ENCODE data around the gene SYTL3. TPM values are rescaled to one million over a fixed set of nuclear protein-coding genes. Genes with fewer than 3 reads are reported as not detected.
"Not testable (repeated sequence)": the region's sequence is repeated elsewhere in the genome, so short reads cannot be mapped to it uniquely, and the experiment has no call there.

SYTL3 gene
- total RNA-seq, 1 donor from 2014 or later = 4.1 TPM

DNA sequence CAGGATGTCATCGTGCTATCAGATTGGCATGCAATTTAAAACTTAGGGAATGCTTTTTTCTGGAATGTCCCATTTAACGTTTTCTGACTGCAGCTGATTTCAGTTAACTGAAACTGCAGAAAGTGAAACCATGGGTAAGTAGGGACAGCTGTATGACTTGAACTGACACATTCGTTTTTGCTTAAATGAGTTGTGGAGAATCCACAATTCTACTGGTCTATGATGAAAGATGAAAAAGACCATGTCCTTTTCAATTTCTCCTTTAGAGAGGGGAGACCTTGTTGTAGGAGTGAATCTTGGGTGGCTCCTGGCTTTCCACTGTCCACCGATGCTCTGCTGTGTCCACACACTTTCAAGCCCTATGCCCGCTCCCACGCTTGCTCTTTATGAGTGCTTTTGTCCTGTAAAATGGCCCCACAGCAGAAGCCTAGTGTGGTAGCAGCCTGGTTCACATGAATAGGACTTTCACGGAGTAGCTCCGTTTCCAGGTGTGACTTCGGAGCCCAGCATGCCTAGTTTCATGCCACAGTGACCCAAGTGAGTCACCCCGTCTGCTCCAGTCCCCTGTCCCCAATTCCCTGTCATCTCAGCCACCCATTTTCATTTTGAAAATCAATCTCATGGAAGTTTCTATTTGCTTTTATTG is 27.2 kb upstream of the SYTL3 start:
- DNase-seq (ENCODE audit: low spot score) = no peak

DNA sequence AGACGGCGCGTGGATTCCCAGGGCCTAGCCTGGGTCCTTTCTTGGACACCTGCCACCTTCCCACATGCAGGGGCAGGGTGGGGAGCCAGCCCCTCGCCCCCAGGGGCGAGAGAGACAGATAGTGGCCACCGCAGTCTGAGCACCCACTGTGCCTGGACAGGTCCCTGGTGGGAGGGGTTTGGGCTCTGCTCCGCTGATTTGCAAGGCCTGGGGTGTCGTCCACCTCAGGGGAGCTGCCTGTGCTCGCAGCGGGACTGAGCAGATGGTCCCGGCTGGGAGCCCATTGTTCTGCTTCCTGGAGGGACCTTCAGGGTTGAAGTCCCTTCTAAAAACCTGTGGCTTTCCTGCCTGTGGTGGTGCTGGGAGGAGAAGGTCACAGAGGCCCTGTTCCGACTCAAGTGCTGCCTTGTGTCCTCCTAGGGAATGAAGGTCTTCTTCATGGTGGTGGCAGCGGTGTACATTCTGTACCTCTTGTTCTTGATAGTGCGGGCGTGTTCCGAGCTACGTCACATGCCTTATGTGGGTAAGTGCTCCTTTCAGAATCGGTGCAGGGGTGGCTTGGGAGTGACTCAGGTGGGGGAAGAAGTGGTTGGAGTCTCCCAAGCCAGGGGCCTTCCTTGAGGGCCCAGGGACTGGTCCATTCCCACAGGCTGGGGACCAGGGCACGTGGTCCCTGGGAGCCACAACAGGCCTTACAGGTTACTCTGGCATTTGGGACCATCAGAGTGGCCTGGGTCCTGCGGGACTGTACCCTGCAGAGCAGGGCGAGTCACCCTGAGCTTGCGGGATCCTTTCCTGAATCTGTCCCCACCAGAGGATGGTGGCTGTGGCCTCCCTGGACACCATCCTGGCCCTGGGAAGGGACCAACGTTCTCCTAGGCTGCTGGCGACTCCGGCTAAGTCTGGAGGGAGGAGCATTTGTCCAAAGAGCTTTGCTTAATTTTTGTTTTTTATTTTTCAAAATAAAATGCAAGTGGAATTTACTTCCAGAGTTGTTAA is 24.9 kb upstream of the SYTL3 start:
- DNase-seq (ENCODE audit: low spot score) = no peak

DNA sequence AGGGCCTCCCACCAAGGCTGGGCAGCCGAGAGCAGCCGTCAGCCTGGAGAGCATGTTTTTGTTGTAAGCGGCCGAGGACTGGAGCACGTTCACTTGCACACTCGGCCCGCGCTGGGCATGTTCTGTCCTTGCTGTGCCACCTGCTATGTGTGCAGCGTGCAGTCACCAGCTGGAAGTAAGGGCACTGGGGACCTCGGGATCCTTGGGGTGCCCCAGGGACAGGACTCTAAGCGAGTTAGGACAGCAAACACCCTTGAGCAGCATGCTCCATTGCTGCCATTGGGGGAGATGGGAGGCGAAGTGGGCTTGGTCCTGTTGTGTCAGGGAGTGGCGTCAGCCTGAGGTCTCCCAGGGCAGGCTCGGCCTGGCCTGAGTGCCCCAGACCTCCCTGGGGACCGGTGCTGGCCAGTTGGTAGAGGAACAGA is 24.0 kb upstream of the SYTL3 start:
- DNase-seq (ENCODE audit: low spot score) = no peak

DNA sequence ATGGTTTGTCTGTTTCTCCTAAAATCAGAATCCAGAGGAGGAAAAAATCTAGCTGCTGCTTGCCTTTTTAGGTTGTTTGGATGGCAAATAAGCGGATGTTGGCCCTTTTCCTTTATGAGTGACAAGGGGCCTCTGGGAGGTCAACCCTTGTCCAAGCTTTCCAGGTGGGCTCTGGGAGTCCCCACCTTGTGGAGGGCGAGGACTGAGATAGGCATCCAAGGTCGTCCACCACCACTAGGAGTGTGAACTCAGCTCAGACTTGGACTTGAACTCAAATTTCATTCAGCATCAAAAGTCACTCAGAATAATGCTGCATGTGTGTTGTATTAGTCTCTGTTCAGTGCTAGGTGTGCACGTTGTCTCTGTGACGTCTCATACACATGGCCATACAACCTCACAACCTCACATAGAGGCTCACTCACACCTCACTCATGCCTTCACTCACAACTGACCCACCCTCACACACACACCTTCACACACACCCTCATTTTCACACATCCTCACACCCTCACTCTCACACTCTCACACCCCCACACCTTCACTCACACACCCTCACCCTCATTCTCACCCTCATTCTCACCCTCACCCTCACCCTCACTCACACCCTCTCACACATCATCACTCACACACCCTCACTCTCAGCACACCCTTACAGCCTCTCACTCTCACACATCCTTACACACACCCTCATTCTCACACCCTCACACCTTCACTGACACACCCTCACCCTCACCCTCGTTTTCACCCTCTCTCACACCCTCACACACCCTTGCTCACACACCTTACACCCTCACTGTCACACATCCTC is 23.3 kb upstream of the SYTL3 start:
- DNase-seq (ENCODE audit: low spot score) = no peak

DNA sequence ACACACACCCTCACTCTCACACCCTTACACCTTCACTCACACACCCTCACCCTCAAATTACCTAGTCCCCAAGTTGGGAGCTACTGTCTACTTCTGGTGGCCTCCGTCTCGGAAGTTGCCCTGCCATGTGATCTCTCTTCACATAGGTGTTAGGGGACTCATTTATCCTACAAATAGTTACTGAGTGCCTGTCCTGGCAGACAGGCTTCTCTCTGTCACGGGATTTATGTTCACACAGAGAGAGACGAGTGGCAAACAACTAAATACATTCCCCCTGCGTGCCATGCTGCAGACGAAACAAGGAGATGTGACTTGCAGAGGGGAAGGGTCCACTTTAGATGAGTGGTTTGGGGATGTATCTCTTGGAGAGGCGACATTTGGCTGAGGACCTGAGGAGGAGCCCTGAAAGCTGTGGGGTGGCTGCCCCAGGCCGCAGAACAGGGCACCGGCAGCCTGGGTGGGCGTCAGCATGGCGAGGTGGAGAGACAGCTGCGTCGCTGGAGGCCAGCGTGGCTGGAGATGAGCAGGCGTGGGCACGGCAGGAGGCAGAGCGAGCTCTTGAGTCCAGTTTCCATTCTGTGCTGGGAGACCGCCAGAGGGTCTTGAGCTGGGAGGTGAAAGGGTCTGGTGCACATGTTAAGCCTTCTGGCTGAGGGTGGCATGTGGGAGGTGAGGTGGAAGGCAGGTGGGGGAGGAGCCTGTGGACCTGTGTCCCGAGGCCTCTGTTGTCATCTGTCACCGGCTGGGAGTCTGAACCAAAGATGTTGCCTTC is 22.5 kb upstream of the SYTL3 start:
- DNase-seq (ENCODE audit: low spot score) = no peak

DNA sequence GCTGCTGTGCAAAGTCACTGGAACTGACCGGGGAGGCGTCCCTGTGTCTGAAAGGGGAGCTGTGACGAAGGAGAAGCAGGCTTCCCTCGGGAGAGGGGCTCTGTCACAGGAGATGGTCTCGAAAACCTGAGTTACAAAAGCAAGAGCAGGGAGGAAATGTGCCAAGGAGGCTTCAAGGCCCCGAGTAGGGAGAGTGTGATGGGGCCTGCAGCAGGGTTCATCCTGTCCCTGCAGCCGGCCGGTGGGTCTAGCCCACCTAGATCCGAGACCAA is 22.0 kb upstream of the SYTL3 start:
- no peak for DNase-seq (ENCODE audit: low spot score)

DNA sequence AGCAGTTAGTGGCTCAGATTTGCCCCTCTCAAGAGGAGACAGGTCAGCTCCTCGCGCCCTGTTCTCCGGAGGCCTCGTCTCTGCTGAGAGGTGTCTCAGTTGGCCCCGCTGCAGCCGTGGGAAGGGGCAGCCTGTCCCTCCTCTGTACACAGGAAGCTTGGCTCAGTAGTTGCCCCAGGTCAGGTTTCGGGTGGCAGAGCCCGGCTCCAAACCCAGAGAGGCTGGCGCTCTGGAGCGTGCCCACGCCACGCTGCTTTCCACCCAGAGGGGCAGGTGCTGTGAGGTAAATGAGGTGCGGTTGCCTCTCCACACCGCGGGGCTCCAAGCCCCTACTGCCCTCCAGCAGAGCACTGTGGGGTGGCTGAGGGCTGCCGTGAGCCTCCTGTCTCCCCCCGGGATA is 21.3 kb upstream of the SYTL3 start:
- no peak for DNase-seq (ENCODE audit: low spot score)

DNA sequence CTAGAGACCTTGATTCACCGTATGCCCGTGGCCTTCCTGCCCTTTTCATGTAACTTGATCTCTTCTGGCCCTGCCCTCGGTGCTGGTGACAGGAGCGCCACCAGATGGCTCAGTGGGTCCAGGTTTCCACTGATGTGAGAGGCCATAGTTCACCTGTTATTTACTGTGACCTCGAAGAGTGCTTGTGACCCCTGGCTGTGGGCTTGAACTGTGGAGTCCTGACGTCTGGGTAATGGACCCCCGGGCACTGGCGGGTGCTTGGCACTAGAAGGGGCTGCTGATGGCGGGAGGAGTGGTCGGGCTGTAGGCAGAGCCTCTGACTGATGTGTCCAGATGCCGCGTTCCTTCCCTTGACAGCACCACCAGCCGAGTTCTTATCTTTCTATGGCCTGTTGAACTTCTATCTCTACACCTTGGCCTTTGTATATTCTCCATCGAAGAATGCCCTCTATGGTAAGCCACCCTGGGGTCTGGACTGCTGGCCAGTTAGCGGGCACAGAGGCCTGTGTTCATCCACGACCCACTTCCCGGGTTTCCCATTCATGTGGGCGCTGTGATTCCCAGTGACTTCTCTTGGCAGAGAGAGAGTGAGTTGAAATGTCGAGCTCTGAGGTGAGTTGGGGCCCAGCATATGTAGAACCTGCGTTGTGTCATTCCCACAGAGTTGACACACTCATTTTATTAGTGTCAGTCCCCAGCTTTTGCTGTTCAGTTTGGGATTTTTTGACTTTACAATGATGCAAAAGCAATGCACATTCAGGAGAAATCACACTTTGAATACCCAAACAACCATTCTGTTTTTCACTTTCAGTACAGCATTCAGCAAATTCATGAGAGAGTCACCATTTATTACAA is 20.3 kb upstream of the SYTL3 start:
- no peak for DNase-seq (ENCODE audit: low spot score)

DNA sequence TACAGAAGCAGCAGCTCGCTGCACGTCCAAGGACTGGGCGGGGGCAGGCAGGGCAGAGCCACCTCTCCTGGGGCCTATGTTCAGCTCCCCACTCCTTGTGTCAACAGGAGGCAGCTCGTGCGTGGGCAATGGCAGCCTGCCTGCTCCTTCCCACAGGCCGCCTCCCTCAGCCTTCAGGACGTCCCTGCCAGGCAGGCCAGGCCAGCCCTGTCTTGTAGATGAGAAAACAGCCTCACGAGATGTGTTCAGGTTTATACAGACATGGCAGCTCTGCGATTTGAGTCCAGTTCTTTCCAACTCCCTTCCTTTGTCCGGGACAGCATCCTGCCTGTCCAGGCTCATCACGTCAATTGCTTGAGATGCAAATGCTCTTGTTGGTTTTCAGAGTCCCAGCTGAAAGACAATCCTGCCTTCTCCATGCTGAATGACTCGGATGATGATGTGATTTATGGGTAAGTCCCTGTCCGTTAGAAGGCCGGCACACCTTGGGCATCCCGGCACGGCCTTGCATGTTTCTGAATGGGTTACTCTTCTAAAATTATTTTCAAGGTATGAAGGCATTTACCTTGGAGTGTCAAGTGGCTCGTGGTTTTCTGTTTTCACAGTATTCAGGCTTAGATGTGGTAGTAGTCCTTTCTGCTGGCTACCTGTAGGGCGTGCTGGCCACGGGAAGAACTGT is 18.8 kb upstream of the SYTL3 start:
- peak; percentile 43 for DNase-seq (ENCODE audit: low spot score)

DNA sequence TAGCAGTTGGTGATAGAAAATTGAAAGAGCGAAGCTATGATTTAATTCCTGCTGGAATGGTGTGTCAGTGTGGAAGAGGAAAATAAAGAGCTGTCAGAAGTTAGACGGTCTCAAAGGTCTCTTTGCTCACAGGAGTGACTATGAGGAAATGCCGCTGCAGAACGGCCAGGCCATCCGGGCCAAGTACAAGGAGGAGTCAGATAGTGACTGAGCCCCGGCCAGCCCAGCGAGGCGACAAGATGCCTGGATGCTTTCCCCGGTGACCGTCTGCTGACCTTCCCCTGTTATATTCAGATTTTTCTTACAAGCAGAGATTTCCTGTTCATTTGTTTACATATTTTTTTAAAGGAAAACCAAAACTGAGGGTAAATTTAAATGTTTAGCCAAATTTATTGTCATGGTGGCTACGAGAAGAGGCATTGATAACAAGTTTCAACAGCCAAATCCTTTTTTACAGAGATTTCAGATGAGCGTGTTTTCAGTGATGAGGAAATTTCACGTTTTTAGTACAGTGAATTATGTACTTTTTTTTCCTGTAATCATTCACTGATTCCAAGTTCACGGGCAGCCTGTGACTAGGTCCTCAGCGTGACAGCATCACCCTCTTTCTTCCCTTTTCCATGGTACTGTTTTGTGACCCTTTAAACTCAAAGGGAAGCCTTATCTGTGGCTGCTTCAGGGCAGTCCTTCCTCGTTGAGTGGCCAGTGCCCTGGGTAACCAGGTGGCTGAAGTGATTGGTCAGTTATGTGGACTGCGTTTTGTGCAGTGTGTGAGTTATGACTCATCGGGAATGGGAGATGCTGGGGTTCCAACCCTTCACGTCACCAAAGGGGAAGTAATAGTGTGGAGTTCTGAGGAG is 17.9 kb upstream of the SYTL3 start:
- peak; percentile 82 for DNase-seq (ENCODE audit: low spot score)

DNA sequence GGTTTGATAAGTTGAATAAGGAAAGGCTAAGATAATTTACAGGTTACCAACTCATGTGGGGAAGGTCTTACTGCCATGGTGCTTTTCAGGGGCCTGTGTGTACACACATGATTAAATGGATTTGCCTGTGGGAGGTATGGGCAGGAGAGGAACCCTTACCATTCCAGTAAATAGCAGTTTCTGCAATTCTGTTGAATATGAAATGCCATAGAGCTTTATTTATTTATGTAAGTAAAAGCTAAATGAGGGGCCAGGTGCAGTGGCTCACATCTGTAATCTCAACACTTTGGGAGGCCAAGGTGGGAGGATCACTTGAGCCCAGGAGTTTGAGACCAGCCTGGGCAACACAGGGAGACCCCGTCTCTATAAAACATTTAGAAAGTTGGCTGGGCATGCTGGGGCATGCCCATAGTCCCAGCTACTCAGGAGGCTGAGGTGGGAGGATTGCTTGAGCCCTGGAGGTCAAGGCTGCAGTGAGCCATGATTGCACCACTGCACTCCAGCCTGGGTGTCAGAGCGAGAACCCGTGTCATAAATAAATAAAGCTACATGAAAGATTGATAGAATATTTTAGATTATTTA is 17.2 kb upstream of the SYTL3 start:
- not testable (repeated sequence) for DNase-seq (ENCODE audit: low spot score)

DNA sequence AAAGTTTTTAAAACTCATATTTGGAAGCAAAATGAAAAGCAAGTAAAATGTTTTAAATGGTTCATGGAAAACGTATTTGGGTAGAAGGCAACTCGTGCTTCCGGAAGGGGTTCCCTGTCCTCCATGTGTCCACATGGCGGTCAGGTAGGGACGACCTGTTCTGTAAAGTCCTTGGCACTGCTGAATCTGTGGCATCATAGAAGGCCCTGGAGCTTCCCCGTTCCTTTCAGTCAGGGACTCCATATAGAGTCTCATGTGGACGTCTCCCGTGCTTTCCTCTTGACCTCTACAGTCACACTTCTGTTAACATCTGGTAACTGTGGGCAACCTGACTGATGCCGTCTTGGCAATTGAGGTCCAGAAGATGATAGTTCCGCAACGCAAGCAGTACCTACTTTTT is 16.7 kb upstream of the SYTL3 start:
- DNase-seq (ENCODE audit: low spot score) = no peak

DNA sequence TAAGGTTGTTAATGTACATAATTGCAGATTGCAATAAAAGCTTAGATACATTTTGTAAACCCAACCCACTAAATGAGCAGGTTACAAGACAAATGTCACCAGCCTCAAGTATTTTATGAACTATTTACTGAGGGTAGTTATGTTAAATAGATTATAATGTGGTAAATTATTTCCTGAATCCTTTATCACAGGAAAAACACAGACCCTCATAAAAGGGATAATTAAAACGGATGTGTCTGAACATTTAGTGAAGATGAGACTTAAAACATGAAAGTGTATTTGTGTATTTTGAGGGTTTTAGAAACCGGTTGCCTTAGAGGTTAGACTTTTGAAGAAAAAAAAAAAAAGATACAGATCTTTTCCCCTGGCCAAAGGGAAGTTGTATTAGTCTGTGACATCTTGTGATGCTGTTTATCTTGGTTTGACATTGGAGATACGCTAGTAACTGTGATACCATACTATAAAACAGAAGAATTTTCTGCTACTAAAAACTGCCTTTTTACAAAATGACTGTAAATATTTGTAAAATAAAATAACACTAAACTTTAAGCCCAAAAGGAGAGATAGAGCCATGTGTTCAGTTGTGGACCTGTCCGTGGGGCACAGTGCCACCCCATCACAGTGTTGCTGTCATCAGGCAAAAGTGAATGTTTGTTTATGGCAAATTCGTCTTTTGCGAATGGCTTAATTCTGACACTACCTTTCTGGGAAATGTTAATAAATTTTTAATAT is 15.0 kb upstream of the SYTL3 start:
- no peak for DNase-seq (ENCODE audit: low spot score)

DNA sequence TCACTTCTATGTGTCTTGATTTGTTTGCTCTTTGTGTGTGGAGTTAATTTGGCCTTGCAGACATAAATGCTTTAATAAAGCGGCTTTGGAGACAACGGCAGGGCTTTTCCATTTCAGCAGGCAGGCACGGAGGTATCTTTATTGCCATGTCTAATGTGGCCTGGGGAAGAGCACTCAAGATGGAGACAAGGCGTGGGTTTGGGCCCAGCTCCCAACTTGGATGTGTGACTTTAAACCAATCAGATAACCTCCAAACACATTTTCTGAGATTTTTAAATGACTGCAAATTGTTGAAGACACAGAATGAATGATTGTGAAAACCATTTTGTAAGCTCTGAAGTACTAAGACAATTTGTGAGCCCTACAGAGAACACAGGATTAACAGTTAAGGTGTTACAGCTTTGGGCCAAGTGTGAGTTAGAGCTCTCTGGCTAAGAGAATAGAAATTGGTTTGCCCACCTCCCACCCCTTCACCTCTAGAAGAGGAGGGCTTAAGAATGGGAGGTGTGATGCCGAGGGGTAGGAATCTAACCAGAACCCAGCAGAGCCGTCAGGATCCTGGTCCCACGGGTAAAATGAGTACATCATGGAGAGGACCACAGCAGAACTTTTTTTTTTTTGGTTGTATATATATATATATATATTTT is 14.3 kb upstream of the SYTL3 start:
- no peak for DNase-seq (ENCODE audit: low spot score)

DNA sequence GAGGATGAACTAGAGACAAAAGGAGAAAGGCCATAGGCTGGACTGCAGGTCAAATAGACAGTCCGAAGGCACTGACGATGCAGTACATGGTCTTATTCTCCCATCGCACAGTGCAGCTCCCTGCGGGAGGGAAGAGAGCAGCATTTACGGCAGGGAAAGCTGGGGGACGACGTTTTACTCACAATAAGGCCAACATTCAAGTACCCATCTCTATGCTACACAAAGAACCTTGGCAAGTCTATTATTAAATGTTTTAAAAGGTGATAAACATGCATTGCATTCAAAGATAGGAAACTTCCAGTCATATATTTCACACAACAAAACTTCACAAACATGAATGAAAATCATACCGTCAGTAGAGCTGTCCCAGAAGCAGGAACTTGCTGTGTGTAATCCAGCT is 13.1 kb upstream of the SYTL3 start:
- no peak for DNase-seq (ENCODE audit: low spot score)

DNA sequence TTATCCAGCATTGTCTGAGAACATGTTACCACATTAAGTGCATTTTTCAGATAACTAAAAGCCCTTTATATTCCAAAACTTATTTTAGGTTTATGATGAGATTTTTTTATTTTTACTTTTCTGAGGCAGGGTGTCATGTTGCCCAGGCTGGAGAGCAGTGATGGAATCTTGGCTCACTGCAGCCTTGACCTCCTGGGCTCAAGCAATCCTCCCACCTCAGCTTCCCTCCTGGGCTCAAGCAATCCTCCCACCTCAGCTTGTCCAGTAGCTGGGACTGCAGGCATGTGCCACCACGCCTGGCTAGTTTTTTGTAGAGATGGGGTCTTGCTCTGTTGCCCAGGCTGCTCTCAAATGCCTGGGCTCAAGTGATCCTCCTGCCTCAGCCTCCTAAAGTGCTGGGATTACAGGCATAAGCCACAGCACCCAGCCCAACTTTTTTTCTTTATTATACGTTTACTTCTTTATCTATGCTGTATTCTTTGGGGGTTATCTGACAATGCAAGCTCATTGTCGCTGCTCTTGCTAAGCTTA is 11.5 kb upstream of the SYTL3 start:
- DNase-seq (ENCODE audit: low spot score) = no peak

DNA sequence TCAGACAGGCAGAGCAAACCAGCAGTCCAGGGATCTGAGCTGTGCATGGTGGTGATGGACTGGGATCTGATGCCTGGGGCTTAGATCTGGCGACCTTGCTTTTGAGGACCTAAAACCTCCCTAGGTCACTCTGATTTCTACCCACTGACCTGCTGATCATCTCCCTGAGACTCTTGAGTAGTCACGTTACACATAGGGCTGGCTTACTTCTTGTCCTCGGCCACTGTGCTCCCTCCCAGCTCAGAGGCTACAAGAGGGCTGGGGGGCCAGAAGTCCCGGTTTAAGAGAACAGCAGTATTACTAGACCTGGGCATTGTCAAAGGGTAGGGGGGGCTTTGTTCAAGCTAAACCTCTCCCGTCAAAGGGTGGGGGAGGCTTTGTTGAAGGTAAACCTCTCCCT is 10.8 kb upstream of the SYTL3 start:
- DNase-seq (ENCODE audit: low spot score) = no peak
